ENCODE measurements around the gene COL9A3. TPM values are rescaled to one million over a fixed set of nuclear protein-coding genes. Genes with fewer than 3 reads are reported as not detected.

Gene COL9A3
- 0.21 to 0.81 TPM (median 0.49 TPM) in 5 replicates for total RNA-seq (2022; extraction: Qiagen RNA extraction; ENCODE audit: low read depth)

DNA sequence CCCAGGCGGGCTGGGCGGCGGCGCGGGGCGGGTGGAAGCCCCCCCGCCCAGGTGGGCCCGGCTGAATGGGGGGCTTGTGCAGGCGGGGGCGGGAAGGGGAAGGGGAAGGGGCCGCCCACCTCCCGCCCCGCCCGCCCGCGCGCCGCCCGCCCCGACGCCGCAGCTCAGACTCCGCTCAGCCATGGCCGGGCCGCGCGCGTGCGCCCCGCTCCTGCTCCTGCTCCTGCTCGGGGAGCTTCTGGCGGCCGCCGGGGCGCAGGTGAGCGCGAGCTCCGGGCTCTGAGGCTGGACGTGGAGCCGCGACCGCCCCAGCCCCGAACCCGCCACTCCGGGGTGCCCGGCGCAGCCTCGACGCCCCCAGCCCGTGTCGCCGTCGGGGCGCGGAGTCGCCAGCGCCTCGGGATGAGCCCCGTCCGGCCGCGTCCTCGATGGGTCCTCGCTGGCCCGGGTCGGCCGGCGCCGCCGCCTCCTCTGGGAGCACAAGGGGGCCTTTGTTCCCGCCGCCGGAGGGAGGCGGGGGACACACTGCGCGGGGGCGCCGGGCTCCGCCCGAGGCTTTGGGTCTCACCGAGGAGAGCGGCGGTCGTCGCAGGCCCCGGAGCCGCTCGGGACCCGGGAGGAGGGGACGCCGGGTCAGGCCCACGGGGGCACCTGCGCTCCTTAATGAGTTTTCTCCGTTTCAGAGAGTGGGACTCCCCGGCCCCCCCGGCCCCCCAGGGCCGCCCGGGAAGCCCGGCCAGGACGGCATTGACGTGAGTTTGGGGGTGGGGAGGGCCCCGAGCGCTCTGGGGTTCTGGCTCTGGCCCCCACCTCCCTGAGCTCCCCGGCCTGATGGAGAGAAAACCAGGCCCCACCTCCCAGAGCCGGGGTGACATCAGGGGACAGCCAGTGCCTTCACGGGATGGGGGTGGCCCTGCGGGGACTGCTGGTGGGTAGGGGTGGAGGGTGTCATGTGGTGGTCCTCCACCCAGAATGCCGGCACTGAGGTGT, at the start of gene COL9A3:
Gene COL9A3, plus strand, starts transcription at position 167 of the 990 bp plus-strand sequence. Its CDS starts 15 bp downstream, at position 182.

GRCh38 chr20:62804627-62805154, 12.2 kb upstream of the COL9A3 start, which contains the start of gene OGFR:
Gene OGFR, plus strand, starts transcription at chr20:62804835. Its CDS starts 25 bp downstream, at chr20:62804860.

DNA sequence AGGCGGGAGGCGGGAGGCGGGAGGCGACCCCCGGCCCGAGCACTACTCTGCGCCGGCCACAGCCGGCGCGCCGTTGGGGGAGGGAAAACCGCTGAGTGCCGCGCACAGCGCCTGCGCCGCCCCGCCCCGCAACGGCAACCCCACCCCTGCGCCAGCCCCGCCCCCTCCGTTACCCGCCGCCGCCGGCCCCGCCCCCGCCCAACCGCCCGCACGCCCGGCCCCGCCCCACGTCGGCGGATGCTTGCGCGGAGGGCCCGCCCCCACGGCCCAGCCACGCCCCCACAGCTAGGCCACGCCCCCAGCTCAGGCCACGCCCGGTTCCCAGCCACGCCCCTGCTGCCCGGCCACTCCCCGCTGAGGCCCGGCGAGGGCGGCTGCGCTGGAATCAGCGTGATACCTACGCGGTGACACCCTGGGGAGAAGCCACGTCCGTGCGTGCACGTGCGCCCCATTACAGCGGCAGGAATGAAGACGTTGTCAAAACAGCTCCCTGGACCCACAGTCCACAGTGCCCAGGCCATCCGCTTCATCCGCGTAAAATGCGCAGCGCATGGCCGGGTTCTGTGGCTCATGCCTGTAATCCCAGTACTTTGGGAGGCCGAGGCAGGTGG, 45.0 kb downstream of the COL9A3 start, which contains the start of gene TCFL5:
Gene TCFL5, minus strand, starts transcription at position 97 of the 611 bp plus-strand sequence. CDS start 152 bp downstream, outside the sequence.

Other genes with a start within 250 kb of the COL9A3 start
- gene SLCO4A1, start 174.5 kb upstream of the COL9A3 start, total RNA-seq (2022; extraction: Qiagen RNA extraction; ENCODE audit: low read depth) = 6.4 to 11.6 TPM (median 9.4 TPM) in 5 replicates
- gene NTSR1, start 108.2 kb upstream of the COL9A3 start, total RNA-seq (2022; extraction: Qiagen RNA extraction; ENCODE audit: low read depth) = 0.10 to 0.19 TPM (median 0.14 TPM) in 4 of 5 replicates, not detected in the other
- gene MRGBP, start 20.6 kb upstream of the COL9A3 start, total RNA-seq (2022; extraction: Qiagen RNA extraction; ENCODE audit: low read depth) = 20.1 to 24.8 TPM (median 23.6 TPM) in 5 replicates
- gene OGFR, start 12.2 kb upstream of the COL9A3 start, total RNA-seq (2022; extraction: Qiagen RNA extraction; ENCODE audit: low read depth) = 32.8 to 52.9 TPM (median 49.1 TPM) in 5 replicates
- 2.9 to 5.6 TPM (median 4.8 TPM) in 5 replicates for gene TCFL5, start 44.8 kb downstream of the COL9A3 start, total RNA-seq (2022; extraction: Qiagen RNA extraction; ENCODE audit: low read depth)
- 17.9 to 27.4 TPM (median 23.7 TPM) in 5 replicates for gene DIDO1, start 109.5 kb downstream of the COL9A3 start, total RNA-seq (2022; extraction: Qiagen RNA extraction; ENCODE audit: low read depth)
- 21.2 to 22.6 TPM (median 22.1 TPM) in 5 replicates for gene GID8, start 121.1 kb downstream of the COL9A3 start, total RNA-seq (2022; extraction: Qiagen RNA extraction; ENCODE audit: low read depth)
- gene SLC17A9, start 135.7 kb downstream of the COL9A3 start, total RNA-seq (2022; extraction: Qiagen RNA extraction; ENCODE audit: low read depth) = 0.35 TPM in 1 of 5 replicates, not detected in the others
- not detected in 5 replicates for gene BHLHE23, start 189.9 kb downstream of the COL9A3 start, total RNA-seq (2022; extraction: Qiagen RNA extraction; ENCODE audit: low read depth)